IPS-18a (cell line): ENCODE data around the gene CTDSPL.
"Not testable (repeated sequence)": the region's sequence is repeated elsewhere in the genome, so short reads cannot be mapped to it uniquely, and the experiment has no call there.

Experiments used
- H3K27ac ChIP-seq: one replicate; pipeline ENCODE4 v1.5.1; 2013; ENCODE audit warnings: low read length
- H3K27me3 ChIP-seq: one replicate; pipeline ENCODE4 v1.6.1; 2013; ENCODE audit warnings: mild to moderate bottlenecking, low read length; ENCODE audit not compliant: control insufficient read depth, insufficient read depth
- H3K36me3 ChIP-seq: one replicate; pipeline ENCODE4 v1.6.1; 2013; ENCODE audit warnings: low read depth, low read length; ENCODE audit not compliant: control insufficient read depth
- H3K4me1 ChIP-seq: one replicate; pipeline ENCODE4 v1.6.1; 2013; ENCODE audit warnings: low read depth, low read length; ENCODE audit not compliant: control insufficient read depth
- H3K4me3 ChIP-seq: one replicate; pipeline ENCODE4 v1.5.1; 2013; ENCODE audit warnings: low read length
- H3K9ac ChIP-seq: one replicate; pipeline ENCODE4 v1.6.1; 2013; ENCODE audit warnings: mild to moderate bottlenecking, low read length, moderate library complexity
- H3K9me3 ChIP-seq: one replicate; pipeline ENCODE4 v1.6.1; 2013; ENCODE audit warnings: low read depth, low read length; ENCODE audit not compliant: control insufficient read depth

CTDSPL gene

DNA sequence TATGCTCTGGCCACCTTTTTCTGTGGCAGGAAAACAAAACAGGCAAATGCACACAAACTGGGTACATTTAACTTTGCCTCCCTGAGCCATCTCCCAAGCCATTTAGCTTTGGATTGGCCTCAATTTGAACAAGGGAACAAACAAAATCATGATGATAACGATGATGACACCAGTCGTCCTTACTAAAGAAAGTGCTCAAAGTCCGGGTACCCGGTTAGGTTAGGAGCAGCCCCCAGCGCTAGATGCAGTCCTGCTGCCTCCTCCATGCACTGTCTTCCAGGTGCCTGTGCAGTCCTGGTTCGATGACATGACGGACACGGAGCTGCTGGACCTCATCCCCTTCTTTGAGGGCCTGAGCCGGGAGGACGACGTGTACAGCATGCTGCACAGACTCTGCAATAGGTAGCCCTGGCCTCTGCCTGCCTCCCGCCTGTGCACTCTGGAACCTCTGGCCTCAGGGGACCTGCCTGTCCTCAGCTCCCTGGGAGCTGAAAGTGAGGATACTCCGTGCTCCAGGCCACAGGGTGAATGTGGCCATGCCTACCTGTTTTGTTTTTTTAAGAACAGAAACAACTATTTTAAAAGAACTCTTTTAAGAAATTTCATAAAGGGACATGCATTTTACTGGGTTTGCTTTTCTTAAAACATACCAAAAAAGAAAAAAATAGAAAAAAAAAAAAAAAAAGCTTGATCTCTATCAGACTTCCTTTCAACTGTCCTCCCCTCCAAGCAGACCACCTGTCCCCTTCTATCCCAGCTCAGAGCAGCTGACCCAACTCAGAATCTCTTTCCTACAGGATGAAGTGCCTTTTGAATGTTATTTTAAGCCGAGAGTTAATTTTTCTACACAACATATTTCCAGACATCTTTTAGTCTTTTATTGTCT is 119.0 kb downstream of the CTDSPL start:
- Histone ChIP-seq H3K4me3 (no peak overlapping the region), H3K9ac (no peak overlapping the region), H3K4me1 (no peaks in the 10 kb centered on the region), H3K9me3 (no peaks in the 10 kb centered on the region), H3K36me3 (no peaks in the 10 kb centered on the region), H3K27me3 (no peaks in the 10 kb centered on the region), H3K27ac (no peak overlapping the region)

DNA sequence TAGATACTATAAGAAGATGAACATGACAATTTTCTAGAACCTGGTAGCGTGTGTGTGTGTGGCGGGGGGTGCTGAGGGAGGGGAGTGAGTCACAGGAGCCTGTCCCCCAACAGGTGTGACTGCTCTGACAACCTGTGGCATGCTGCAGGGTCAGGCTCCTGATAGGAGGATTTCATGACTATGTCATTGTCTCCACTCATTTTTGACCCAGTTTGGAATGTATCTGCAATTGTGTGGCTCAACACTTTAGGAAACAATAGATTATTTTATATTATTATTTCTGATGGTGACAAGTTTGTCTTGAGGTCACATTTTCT is 119.6 kb downstream of the CTDSPL start:
- no peaks in the 10 kb centered on the region for H3K36me3 ChIP-seq
- no peaks in the 10 kb centered on the region for H3K9me3 ChIP-seq
- H3K4me3 ChIP-seq: no peak overlapping the region
- H3K27me3 ChIP-seq: no peaks in the 10 kb centered on the region
- no peak overlapping the region for H3K27ac ChIP-seq
- H3K4me1 ChIP-seq: no peaks in the 10 kb centered on the region
- no peak overlapping the region for H3K9ac ChIP-seq

DNA sequence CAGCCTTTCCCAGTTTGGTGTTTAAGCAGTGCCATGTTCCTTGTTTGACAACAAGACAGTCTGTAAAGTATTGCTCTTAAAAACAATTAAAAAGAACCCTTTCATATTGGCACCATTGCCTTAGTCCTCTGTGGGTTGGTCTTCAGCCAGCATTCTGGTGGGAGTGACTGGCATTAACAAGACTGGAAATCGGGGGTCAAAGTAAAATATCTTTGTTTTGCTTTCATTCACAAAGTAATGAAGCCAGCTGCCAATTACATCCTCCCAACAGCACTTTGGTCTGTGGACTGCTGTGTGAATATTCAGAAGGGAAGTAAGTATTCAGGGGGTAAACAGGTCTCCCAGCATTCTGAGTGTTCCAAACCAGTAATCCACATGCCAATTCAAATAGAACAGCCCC is 120.7 kb downstream of the CTDSPL start:
- H3K27ac ChIP-seq: no peak overlapping the region

DNA sequence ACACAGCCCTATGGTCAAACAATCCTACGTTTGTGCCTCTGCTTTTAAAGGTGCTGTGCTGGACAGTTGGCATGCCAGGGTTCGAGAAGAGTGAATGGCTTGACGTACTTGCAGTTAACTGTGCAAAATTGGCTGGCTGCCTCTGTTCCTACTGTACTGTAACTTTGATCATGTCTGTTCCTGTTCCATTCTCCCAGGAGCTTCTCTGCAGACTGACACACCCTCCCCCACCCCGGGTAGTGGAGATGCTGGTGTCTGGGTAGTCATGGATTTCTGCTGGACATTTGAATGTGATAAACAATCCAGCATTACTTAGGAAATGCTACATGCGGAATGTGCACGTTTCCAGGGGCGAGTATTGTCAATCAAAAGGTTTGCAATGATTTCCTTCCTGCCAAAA is 122.4 kb downstream of the CTDSPL start:
- no peaks in the 10 kb centered on the region for H3K4me1 ChIP-seq
- no peaks in the 10 kb centered on the region for H3K27me3 ChIP-seq
- H3K27ac ChIP-seq: no peak overlapping the region
- no peak overlapping the region for H3K4me3 ChIP-seq
- H3K36me3 ChIP-seq: no peaks in the 10 kb centered on the region
- H3K9ac ChIP-seq: no peak overlapping the region
- H3K9me3 ChIP-seq: no peaks in the 10 kb centered on the region

More for the DNA sequence above, 120.7 kb downstream of the CTDSPL start:
- Histone ChIP-seq H3K27me3 (no peaks in the 10 kb centered on the region), H3K4me3 (no peak overlapping the region), H3K9ac (no peak overlapping the region), H3K36me3 (no peaks in the 10 kb centered on the region), H3K9me3 (no peaks in the 10 kb centered on the region), H3K4me1 (no peaks in the 10 kb centered on the region)

DNA sequence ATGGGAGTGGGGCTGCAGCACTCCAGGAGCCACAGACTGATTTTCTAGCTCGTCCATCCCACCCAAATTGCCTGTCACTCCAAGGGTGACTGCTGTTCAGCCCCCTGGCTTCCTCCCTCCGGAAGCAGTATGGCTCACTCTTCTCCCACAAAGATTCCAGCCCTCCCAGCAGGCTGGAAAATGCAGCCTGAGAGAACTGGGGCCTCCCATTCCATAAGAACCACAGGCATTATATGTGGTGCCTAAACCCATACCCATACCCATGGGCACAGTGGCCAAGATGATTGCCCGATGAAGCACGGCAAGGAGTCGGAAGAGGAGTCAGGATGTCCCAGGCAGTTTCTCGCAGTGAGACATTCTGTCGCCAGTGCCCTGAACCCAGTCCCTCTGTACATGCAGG is 122.9 kb downstream of the CTDSPL start:
- no peaks in the 10 kb centered on the region for H3K27me3 ChIP-seq
- H3K4me3 ChIP-seq: no peak overlapping the region
- H3K9me3 ChIP-seq: no peaks in the 10 kb centered on the region
- H3K27ac ChIP-seq: no peak overlapping the region
- no peaks in the 10 kb centered on the region for H3K4me1 ChIP-seq
- H3K36me3 ChIP-seq: no peaks in the 10 kb centered on the region
- no peak overlapping the region for H3K9ac ChIP-seq

DNA sequence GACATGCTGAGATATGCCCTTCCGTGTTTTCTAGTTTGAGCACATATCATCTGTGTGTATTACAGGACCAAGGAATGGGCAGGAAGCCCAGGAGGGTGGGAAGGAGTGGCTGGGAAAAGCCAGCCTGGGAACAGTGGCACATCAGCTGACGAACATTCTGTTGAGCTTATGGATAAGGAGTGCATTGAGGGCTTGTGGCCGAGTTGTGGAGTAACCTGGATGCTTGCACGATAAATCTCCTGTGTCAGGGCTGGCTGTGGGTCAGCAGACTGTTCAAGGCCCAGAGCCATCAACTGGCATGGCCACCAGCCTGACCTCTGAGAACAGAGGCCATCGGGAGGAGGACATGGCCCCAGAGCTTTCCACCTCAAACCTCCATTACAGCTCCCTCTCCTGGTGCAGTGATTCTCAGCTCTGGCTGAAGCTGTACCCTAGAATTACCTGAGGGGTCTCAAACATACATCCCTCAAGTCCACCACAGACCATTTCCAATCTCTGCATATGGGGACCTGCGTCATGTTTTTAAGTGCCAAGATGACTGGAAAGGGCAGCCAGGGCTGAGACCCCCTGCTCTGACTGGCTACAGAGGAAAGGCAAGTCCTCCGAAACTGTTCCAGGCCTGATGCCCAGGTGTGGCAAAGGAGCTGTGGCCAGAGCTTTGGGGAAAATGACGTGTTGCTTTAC is 124.1 kb downstream of the CTDSPL start:
- no peaks in the 10 kb centered on the region for H3K4me1 ChIP-seq
- no peaks in the 10 kb centered on the region for H3K9me3 ChIP-seq
- H3K36me3 ChIP-seq: no peaks in the 10 kb centered on the region
- H3K27me3 ChIP-seq: no peaks in the 10 kb centered on the region
- no peak overlapping the region for H3K27ac ChIP-seq
- no peak overlapping the region for H3K4me3 ChIP-seq
- no peak overlapping the region for H3K9ac ChIP-seq

DNA sequence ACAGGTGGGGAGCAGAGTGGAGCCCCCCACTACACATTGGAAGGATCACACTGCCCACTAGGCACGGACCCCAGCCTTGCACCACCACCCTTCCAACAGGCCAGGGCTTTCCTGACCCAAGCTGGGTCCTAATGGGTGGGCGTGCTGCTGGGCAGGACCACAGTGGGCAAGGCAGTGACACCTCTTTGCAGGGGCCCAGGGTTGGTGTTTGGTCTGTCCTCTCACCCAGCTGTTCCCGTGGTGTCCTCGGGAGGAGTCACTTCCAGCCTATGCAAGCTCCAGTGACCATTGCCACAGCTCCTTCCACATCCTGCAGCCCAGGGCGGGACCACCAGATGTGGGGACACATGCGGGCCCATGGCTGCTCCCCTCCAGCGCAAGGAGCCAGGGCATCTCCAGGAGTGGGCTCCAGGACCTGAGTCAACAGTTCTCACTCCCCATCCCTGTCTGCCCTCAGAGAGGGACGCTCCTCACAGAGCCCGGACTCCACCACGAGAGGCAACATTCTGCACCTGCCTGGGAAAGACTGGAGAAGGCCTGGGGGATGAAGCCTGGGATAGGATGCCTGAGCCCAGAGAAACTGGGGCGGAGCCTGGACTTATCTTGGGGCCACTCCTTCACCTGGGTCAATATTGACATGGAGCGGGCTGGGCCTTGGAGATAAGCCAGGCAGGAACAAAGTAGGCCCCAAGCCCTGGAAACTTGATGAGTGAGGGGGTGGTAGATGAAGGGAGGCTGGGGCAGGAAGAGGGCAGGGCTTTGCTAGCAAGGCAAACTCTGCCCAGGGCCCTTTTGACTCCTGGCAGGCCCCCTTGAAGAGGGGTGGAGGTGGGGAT is 125.0 kb downstream of the CTDSPL start:
- H3K9me3 ChIP-seq: no peaks in the 10 kb centered on the region
- no peak overlapping the region for H3K9ac ChIP-seq
- no peaks in the 10 kb centered on the region for H3K27me3 ChIP-seq
- no peaks in the 10 kb centered on the region for H3K36me3 ChIP-seq
- H3K4me1 ChIP-seq: no peaks in the 10 kb centered on the region
- no peak overlapping the region for H3K4me3 ChIP-seq
- H3K27ac ChIP-seq: no peak overlapping the region

DNA sequence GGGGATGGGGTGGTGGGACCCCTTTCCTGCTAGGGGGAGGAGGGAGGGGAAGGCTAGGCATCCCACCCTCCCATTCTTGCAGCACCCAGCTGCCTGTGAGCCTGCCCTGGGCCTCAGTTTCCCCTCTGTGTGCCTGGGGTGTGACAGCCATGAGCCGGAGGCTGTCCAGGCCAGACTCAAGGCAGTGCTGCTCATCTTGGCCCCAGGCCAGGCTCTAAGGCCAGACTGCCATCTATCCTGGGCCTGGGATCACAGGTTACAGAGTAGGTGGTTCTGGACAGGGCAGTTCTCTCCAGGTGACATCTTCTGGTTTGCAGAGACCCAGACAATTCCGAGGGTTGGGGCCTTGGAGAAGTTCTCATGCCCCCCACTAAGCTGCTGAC is 125.6 kb downstream of the CTDSPL start:
- Histone ChIP-seq H3K27me3 (no peaks in the 10 kb centered on the region), H3K4me1 (no peaks in the 10 kb centered on the region), H3K9me3 (no peaks in the 10 kb centered on the region), H3K36me3 (no peaks in the 10 kb centered on the region), H3K9ac (no peak overlapping the region), H3K4me3 (no peak overlapping the region), H3K27ac (no peak overlapping the region)

DNA sequence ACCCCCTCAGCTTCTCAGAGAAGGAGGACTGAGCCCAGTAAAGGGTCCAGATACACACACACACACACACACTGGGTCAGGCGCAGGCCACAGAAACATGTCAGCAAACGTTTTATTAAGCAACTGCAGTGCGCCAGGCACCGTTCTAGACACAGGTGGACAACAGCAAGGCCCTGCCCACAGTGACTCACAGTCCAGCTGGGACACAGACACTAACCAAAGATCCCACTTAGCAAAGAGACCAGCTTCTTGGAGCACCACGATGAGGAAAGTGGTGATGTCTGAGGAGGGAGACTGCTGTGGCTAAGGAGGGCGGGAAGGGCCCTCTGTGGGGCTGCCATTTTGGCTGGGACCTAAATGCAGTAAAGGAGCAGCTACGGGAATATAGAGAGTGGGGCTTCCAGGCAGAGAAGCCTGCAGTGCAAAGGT is 126.1 kb downstream of the CTDSPL start:
- no peaks in the 10 kb centered on the region for H3K27me3 ChIP-seq

DNA sequence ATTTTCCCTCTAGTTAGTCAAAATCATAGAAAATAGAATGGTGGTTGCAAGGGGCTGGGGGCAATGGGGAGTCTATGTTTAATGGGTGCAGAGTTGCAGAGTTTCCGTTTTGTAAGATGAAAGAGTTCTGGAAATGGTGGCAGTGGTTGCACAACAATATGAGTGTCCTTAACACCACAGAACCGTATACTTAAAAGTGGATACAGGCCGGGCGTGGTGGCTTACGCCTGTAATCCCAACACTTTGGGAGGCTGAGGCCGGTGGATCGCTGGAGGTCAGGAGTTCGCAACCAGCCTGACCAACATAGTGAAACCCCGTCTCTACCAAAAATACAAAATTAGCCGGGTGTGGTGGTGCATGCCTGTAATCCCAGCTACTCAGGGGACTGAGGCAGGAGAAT is 126.7 kb downstream of the CTDSPL start:
- H3K4me1 ChIP-seq, H3K36me3 ChIP-seq, H3K9me3 ChIP-seq, H3K27me3 ChIP-seq, H3K27ac ChIP-seq, H3K4me3 ChIP-seq, H3K9ac ChIP-seq: not testable (repeated sequence)

More for the DNA sequence above, 126.1 kb downstream of the CTDSPL start:
- Histone ChIP-seq H3K4me3 (no peak overlapping the region), H3K9me3 (no peaks in the 10 kb centered on the region), H3K9ac (no peak overlapping the region), H3K4me1 (no peaks in the 10 kb centered on the region), H3K36me3 (no peaks in the 10 kb centered on the region), H3K27ac (no peak overlapping the region)

DNA sequence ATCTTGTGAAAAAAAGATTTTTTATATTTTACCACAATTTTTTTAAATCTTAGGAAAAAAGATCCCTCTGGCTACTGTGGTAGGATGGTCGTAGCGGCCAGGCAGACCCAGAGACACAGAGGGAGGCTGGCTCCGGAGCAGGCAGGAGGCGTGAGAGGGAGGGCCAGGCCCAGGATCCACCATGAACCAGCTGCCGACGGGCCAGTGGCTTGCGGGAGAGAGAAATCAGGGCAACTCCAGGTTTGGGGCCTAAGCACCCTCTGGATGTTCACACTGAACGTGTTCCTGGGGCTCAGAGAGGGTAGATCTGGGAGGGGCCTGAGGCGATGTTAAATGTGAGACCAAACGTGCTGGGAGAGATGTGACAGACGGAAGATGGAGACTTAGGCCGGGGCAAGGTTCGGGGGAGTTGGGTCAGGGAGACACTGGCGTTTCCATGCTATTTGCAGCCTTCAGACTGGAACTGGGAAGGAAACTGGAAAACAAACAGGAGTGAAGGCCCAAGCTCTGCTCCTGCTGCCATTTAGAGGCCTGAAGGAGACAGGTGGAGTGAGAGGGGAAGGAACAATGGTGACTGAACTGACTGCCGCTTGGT is 127.3 kb downstream of the CTDSPL start:
- Histone ChIP-seq H3K36me3 (no peaks in the 10 kb centered on the region), H3K9ac (no peak overlapping the region), H3K27me3 (no peaks in the 10 kb centered on the region), H3K9me3 (no peaks in the 10 kb centered on the region), H3K27ac (no peak overlapping the region), H3K4me3 (no peak overlapping the region), H3K4me1 (peaks cover 4% of the 10 kb centered on the region)
